Measurements from ENCODE around the gene NRIP2.

GRCh38 chr12:2806700-2807099, 28.1 kb downstream of the NRIP2 start:
- TF ChIP-seq CTCF (IDR thresholded peaks at IDR 0.05; ENCODE audit: low read length) (no peak), EZH2 (IDR thresholded peaks at IDR 0.05; ENCODE audit: borderline replicate concordance, low read length) (no peak)

All from OCI-LY1 (cell line).